Ishikawa (cell line): ENCODE data around the gene CBX3.
A peak's percentile ranks its signal among the peaks of the same experiment; 100 is the strongest.

ENCODE experiments used
- CEBPB ChIP-seq: IDR thresholded peaks from 2 replicates; pipeline ENCODE4 v1.6.1; 2012
- CREB1 ChIP-seq: IDR thresholded peaks from 2 replicates; pipeline ENCODE4 v1.6.1; 2012; ENCODE audit warnings: low read depth
- EGR1 ChIP-seq: IDR thresholded peaks from 2 replicates; pipeline ENCODE4 v1.6.1; 2012
- EP300 ChIP-seq: IDR thresholded peaks from 2 replicates; pipeline ENCODE4 v1.6.1; 2012; ENCODE audit warnings: borderline replicate concordance
- FOXM1 ChIP-seq: IDR thresholded peaks from 2 replicates; pipeline ENCODE4 v1.6.1; 2012; ENCODE audit warnings: low read depth, borderline replicate concordance
- NFIC ChIP-seq: IDR thresholded peaks from 2 replicates; pipeline ENCODE4 v1.6.1; 2012
- RAD21 ChIP-seq: IDR thresholded peaks from 2 replicates; pipeline ENCODE4 v1.6.1; 2012; ENCODE audit warnings: low read depth
- TAF1 ChIP-seq: IDR thresholded peaks from 2 replicates; pipeline ENCODE4 v1.6.1; 2012; ENCODE audit warnings: low read depth, mild to moderate bottlenecking
- TCF12 ChIP-seq: IDR thresholded peaks from 2 replicates; pipeline ENCODE4 v1.6.1; 2012; ENCODE audit warnings: low read depth
- TEAD4 ChIP-seq: IDR thresholded peaks from 2 replicates; pipeline ENCODE4 v1.6.1; 2012
- YY1 ChIP-seq: IDR thresholded peaks from 2 replicates; pipeline ENCODE4 v1.6.1; 2012; ENCODE audit warnings: low read depth
- ZBTB7A ChIP-seq: IDR thresholded peaks from 2 replicates; pipeline ENCODE4 v1.6.1; 2012; ENCODE audit warnings: low read depth
- TF ChIP-seq, protein P1 (sequence below): IDR thresholded peaks from 2 replicates; pipeline ENCODE4 v1.6.1; 2012
- TF ChIP-seq, protein P2 (sequence below): IDR thresholded peaks from 2 replicates; pipeline ENCODE4 v1.6.1; 2012; ENCODE audit warnings: low read depth, mild to moderate bottlenecking
- TF ChIP-seq, protein P3 (sequence below): IDR thresholded peaks from 2 replicates; pipeline ENCODE4 v1.6.1; 2012

Gene CBX3

GRCh38 chr7:26200038-26200443, 1.5 kb upstream of the CBX3 start:
- TF ChIP-seq YY1, result peak; percentile 89
- TF ChIP-seq, protein P1, sequence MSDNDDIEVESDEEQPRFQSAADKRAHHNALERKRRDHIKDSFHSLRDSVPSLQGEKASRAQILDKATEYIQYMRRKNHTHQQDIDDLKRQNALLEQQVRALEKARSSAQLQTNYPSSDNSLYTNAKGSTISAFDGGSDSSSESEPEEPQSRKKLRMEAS, result peak; percentile 51; the same call in 1 of the 2 replicates
- TF ChIP-seq EGR1, result peak; percentile 6; the same call in 1 of the 2 replicates
- no peak for TF ChIP-seq CREB1
- TF ChIP-seq, protein P2, sequence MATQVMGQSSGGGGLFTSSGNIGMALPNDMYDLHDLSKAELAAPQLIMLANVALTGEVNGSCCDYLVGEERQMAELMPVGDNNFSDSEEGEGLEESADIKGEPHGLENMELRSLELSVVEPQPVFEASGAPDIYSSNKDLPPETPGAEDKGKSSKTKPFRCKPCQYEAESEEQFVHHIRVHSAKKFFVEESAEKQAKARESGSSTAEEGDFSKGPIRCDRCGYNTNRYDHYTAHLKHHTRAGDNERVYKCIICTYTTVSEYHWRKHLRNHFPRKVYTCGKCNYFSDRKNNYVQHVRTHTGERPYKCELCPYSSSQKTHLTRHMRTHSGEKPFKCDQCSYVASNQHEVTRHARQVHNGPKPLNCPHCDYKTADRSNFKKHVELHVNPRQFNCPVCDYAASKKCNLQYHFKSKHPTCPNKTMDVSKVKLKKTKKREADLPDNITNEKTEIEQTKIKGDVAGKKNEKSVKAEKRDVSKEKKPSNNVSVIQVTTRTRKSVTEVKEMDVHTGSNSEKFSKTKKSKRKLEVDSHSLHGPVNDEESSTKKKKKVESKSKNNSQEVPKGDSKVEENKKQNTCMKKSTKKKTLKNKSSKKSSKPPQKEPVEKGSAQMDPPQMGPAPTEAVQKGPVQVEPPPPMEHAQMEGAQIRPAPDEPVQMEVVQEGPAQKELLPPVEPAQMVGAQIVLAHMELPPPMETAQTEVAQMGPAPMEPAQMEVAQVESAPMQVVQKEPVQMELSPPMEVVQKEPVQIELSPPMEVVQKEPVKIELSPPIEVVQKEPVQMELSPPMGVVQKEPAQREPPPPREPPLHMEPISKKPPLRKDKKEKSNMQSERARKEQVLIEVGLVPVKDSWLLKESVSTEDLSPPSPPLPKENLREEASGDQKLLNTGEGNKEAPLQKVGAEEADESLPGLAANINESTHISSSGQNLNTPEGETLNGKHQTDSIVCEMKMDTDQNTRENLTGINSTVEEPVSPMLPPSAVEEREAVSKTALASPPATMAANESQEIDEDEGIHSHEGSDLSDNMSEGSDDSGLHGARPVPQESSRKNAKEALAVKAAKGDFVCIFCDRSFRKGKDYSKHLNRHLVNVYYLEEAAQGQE, result no peak
- no peak for TF ChIP-seq EP300

DNA sequence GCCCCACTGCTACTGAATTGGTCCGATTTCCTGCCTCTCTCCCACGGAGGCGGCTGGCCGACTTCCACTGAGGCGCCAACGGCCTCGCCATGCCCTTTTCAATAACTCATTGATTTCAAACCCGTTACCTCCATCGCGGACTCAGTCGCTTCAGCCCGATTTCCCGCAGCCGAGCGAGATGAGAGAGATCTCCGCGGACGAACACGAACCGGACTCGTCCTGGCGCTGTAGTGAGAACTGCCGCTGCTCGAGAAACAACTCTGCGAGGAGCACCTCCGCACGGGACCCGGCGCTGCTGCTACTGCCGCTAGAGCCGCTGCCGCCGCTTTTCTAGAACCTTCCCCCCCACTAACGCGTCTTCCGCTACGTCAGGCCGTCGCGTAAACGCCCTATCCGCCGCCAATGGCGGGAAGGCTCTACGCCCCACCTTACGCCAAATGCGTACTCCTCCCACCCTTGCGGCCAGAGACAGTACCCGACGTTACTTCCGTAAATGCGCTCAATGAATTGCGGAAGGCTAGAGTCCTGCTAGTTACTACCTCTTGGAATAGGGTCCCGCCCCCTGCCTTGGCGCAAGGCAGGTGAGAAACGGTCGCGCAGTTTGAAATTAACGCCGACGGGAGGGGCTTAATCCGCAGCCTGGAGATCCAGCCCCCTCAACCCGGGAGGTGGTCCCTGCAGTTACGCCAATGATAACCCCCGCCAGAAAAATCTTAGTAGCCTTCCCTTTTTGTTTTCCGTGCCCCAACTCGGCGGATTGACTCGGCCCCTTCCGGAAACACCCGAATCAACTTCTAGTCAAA, 900 bp upstream of the CBX3 start, which contains the start of gene HNRNPA2B1:
HNRNPA2B1 (minus strand) TSS at position 303 of the 803 bp plus-strand sequence; CDS start at position 134, 169 bp downstream.
- TF ChIP-seq FOXM1, result peak; percentile 87
- peak; percentile 89 for TF ChIP-seq CREB1
- TF ChIP-seq EGR1, result 0 out of 2 replicates have a peak, but pooled peaks have one; percentile 18
- TF ChIP-seq, protein P3, sequence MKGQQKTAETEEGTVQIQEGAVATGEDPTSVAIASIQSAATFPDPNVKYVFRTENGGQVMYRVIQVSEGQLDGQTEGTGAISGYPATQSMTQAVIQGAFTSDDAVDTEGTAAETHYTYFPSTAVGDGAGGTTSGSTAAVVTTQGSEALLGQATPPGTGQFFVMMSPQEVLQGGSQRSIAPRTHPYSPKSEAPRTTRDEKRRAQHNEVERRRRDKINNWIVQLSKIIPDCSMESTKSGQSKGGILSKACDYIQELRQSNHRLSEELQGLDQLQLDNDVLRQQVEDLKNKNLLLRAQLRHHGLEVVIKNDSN, result no peak
- TF ChIP-seq, protein P1, result no peak; the same call in 1 of the 2 replicates
- TF ChIP-seq CEBPB, result no peak
- peak; percentile 95 for TF ChIP-seq TAF1
- TF ChIP-seq NFIC, result peak; percentile 7

- TF ChIP-seq CEBPB, result no peak
- no peak for TF ChIP-seq CREB1
- no peak for TF ChIP-seq ZBTB7A
- TF ChIP-seq NFIC, result no peak
- no peak for TF ChIP-seq EP300
- TF ChIP-seq, protein P1, result peak; percentile 14; the same call in 1 of the 2 replicates
These were observed 760 bp downstream of the CBX3 start for GRCh38 chr7:26202019-26202990.

DNA sequence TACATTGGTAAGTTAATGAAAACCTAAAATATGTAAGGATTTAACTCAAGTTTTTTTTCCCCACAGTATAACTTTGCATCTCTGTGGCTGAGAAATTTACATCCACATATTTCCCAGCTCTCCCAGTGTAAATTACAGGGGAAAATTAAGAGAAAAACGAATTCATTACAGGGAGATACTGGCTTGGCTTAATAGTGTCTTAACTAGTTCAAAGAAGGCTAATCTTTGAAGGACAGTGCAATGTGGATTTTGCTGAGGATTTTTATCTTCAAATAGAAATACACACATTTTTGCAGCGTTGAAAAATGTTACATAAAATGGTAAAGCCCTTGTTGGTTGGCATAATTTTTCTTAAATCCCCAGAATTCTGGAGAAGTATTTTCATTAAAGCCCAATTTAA, 1.5 kb downstream of the CBX3 start:
- TF ChIP-seq CREB1, result no peak
- TF ChIP-seq RAD21, result no peak
- TF ChIP-seq TAF1, result no peak
- no peak for TF ChIP-seq NFIC
- TF ChIP-seq EP300, result no peak
- TF ChIP-seq, protein P2, result no peak
- no peak for TF ChIP-seq EGR1
- no peak for TF ChIP-seq TCF12
- TF ChIP-seq YY1, result no peak
- no peak for TF ChIP-seq TEAD4

DNA sequence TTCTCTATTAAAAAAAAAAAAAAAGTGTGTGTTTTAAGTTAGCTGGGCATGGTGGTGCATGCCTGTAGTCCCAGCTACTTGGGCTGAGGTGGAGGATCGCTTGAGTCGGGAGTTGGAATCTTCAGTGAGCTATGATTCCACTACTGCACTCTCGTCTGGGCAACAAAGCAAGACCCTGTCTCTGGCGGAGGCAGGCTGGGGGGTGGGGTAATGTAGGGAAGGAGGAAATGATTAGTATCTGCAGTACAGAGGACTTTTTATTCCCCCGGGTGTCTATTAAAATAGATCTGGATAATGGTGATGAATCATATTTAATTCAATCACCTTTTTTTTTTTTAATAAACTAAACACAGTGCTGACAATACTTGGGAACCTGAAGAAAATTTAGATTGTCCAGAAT, 6.5 kb downstream of the CBX3 start:
- no peak for TF ChIP-seq ZBTB7A
- TF ChIP-seq, protein P2, result no peak
- no peak for TF ChIP-seq FOXM1
- TF ChIP-seq TEAD4, result no peak
- no peak for TF ChIP-seq EP300
